ENCODE data around the gene SYT9.

DNA sequence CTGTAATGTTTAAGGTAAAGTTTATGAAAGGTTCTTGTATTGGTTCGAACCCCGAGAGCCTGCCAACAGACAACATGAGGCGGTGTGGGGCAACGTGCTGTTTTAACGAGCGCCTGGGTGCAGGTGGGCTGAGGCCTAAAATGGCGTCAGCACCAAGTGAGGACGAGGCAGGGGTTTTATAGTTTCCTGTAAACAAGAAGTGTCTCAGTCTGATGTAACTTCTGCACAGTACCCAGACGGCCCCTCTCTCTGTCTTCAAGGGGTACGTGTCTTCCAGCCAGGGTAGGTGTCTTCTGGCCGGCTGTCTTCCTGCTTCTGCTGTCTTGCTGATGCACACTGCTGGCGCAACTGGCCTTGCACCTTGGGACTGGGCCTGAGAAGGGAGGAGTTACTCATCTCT is 264.8 kb downstream of the SYT9 start:
- no peak for TF ChIP-seq SMC3 (conservative IDR thresholded peaks at IDR 0.05; ENCODE audit: poor library complexity)
- TF ChIP-seq, protein P1, sequence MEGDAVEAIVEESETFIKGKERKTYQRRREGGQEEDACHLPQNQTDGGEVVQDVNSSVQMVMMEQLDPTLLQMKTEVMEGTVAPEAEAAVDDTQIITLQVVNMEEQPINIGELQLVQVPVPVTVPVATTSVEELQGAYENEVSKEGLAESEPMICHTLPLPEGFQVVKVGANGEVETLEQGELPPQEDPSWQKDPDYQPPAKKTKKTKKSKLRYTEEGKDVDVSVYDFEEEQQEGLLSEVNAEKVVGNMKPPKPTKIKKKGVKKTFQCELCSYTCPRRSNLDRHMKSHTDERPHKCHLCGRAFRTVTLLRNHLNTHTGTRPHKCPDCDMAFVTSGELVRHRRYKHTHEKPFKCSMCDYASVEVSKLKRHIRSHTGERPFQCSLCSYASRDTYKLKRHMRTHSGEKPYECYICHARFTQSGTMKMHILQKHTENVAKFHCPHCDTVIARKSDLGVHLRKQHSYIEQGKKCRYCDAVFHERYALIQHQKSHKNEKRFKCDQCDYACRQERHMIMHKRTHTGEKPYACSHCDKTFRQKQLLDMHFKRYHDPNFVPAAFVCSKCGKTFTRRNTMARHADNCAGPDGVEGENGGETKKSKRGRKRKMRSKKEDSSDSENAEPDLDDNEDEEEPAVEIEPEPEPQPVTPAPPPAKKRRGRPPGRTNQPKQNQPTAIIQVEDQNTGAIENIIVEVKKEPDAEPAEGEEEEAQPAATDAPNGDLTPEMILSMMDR (IDR thresholded peaks at IDR 0.05; ENCODE audit: poor library complexity, severe bottlenecking) = no peak
- no peak for TF ChIP-seq RAD21 (conservative IDR thresholded peaks at IDR 0.05)
- no peak for TF ChIP-seq POLR2AphosphoS5 (IDR thresholded peaks at IDR 0.05)
